Stimulated activated CD4-positive, alpha-beta T cell treated with anti-CD3 and anti-CD28 coated beads, Interleukin-1b, Interleukin-23, amount 100 ng/mL, for 24 hours (primary cell): ENCODE measurements around the gene EDN1.

Source experiments
- DNase-seq, 4 experiments: peaks; one replicate each; pipeline ENCODE4 v3.0.0-alpha.2; 2020; ENCODE audit warnings: low read depth in 4 of 4, low spot score in 1 of 4

EDN1 gene

DNA sequence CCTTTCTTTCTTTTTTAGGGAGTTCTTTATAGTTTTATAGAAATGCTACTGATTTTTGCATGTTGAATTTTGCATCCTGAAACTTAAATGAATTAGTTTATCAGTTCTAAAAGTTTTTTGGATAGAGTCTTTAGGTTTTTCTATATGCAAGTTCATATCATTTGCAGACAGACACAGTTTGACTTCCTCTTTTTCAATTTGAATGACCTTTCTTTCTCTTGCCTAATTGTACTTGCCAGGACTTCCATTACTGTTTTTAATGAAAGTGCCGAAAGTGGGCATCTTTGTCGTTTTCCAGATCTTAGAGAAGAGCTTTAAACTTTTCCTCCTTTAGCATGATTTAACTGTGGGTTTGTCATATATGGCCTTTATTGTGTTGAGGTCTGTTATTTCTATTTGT, 21.1 kb upstream of the EDN1 start:
- DNase-seq = no peak

DNA sequence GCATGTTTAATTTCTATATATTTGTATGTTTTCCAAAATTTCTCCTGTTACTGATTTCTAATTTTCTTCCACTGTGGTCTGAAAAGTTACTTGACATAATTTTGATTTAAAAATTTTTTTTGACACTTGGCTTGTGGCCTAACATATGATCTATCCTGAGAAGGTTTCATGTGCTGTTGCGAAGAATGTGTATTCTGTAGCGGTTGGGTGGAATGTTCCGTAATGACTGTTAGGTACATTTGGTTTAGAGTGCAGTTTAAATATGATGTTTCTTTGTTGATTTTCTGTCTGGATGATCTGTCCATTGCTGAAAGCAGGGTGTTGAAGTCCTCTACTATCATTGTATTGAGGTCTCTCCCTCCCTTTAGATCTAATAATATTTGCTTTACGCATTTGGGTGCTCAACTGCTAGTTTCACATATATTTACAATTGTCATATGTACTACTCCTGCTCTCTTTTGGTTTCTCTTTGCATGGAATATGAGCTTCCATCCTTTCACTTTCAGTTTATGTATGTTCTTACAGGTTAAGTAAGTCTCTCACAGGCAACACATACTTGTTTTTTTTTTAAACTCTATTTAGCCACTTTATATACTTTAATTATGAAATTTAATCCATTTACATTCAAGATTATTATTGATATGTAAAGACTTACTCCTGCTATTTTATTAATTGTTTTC, 19.5 kb upstream of the EDN1 start:
- no peak for DNase-seq

DNA sequence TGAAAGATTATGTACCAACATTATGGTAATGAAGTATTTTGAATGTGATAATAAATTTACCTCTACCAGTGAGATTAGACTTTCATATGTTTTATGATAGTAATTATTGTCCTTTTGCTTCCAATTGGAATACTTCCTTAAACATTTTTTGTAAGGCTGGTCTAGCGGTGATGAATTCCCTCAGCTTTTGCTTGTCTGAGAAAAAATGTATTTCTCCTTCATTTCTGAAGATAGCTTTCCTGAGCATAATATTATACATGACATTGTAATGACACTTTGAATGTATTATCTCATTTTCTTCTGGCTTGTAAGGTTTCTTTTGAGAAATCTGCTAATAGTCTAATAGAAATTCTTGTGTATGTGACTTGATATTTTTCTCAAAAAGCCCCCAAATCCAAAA, 18.6 kb upstream of the EDN1 start:
- no peak for DNase-seq

DNA sequence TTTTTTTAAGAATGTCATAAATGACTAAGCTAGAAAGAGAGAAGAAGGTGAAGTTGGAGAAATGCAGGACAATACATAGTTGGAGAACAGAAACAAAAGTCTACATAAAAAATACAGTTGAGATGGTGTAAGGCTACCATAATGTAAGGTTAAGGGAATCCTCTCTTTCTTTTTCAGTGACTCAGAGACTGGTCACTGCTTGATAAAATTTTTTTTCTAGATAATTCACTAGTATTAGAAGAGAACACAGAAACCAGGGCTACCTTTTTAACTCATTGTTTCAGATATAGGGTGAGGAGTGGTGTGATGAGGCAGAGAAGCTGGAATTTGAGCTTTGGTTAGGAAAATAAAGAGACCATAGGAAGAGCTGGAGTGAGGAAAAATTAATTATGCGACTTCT, 18.2 kb upstream of the EDN1 start:
- DNase-seq = no peak

DNA sequence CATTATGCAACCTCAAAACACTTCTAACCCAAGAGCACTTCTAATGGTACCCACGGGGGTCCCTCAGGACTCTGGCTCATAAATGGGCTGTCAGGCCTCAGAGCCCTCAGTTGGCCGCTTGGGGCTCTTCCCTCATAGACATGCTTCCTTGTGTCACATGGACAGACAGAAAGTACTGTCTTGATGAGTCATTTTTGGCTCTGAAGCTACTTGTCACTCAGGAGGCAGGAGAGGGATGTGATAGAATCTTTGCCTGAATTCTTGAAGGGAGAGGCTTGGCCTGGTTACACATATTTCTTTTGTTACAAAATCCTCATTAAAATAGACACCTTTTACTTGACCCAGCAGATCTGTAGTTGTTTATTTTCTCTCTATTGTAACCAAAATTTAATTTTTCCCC, 15.1 kb upstream of the EDN1 start:
- DNase-seq = no peak

DNA sequence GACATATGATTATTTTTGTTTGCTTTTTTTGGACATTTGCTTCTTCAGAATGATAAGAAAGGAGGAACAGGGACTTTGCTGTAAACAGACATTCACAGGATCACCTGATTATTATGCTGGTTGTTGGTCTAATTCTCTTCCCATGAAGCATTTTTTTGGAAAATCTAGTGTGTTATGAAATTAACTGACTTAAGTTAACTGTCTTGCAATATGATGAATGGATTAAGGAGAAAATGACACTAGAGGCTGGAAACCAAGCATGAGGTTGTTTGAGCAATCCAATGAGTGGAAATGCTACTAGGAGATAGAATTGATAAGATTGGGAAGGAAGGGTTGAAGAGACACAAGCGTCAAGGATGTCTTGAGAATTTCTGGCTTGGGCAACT, 13.2 kb upstream of the EDN1 start:
- DNase-seq = no peak

DNA sequence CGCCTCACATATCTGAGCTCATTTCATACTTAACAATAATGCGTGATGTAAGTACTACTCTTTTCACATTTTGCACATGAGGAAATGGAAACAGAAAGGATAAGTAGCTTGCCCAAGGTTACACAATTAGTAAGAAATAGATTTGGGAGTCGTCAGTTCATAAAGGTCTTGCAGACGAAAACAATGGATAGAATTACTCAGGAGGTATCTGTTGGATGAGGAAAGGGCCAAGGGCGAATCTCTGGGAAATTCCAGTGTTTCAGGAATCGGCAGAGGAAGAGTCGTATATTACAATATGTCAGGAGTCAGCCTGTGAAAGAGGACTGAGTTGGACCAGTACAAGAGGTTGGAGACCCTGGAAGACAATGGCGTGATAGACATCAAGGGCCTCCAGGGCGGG, 12.8 kb upstream of the EDN1 start:
- DNase-seq = no peak

DNA sequence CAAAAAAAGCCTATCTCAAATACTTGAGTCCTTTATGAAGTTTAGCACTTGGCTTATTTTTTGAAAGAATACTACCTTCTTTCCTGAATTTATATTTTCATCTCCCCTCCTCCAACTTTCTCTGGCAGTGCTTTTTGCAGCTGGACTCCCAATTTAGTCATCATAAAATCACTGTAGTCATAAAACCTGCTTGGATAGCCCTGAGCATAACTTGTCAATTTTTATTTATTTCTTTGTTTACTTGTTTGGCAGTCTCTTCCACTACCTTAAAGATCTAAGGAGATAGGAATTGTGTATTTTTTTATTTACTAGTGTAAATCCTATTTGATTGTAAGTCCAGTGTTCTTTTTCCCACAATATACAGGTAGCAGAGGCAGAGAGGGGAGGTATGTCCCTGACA, 11.2 kb upstream of the EDN1 start:
- no peak for DNase-seq

DNA sequence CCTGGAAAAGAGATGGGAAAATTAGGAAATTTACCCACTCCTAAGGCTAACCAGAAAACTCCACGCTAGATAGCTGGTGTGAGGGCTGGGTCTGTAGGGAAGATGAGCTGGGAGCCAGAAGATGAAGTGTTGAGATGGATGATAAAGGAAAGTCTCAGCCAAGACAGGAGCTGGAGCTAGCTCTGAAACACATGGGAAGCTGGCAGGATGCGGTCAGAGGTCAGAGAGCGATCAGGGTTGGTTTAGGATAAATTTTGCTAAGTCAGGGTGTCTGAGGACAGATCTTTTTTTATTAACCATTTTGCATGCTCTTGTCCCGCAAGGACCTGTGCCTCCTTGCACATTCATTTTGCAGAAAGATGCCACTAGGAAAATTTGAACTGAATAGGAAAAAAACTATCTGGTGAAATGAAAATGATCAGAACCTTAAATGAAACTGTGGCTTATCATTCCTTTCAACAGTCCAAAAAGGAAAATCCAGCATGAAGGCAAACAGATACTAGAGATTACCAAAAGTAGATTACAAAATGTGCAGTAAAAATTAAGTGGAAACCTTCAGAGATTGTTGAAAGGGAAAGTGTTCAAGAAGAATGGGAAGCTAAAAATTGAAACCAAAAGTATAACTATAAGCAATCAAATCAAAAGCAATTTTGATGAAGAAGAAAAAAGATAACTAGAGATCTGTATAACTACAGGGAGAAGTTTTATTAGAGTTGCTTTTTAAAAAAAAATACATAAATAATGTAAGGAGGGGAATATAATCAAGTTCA, 10.7 kb upstream of the EDN1 start:
- no peak for DNase-seq

DNA sequence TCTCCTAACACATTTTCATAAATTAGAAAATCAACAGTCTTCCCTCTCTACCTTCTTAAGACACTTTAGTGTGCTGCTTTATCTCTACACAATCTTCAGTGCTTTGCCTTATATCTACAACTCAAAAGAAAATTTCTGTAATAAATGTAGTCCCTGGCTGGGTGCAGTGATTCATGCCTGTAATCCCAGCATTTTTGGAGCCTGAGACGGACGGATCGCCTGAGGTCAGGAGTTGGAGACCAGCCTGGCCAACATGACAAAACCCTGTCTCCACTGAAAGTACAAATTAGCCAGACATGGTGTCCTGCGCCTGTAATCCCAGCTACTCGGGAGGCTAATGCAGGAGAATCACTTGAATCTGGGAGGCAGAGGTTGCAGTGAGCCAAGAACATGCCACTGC, 9.7 kb upstream of the EDN1 start:
- DNase-seq = no peak

DNA sequence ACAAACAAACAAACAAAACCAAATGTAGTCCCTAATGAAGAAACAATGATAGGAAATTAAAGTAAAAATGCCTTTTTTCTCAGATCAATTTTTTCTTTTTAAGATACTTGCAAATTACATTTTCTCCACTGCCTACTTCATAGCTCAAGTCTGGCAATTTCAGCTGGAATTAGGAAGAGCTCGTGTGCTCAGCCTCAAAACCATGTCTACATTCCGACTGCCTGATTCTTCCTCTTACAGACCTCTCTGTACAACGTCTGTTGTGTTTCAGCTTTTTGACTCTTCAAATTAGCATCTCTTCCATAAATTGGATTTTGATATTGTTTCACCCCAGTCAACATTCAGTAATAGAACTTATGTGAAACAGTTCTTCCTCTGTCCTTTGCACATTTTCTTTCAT, 9.3 kb upstream of the EDN1 start:
- DNase-seq = no peak

DNA sequence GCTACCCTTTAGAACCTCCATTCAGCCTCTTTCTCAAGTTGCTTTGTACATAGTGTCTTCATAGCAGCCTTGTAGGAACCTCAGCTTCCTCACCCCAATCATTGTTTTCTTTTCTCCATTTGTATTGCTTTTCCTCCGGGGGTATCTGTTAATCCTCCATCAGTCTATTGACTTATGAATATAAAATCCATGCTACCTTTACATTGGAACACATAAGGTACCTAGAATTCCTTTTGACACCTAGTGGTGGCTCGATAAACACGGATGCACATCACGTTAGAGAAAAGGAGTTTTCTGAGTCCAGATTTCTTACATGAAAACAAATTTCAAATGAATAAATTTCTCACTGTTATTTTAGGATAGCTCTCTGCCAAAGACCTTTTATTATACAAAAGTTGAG, 6.3 kb upstream of the EDN1 start:
- no peak for DNase-seq

DNA sequence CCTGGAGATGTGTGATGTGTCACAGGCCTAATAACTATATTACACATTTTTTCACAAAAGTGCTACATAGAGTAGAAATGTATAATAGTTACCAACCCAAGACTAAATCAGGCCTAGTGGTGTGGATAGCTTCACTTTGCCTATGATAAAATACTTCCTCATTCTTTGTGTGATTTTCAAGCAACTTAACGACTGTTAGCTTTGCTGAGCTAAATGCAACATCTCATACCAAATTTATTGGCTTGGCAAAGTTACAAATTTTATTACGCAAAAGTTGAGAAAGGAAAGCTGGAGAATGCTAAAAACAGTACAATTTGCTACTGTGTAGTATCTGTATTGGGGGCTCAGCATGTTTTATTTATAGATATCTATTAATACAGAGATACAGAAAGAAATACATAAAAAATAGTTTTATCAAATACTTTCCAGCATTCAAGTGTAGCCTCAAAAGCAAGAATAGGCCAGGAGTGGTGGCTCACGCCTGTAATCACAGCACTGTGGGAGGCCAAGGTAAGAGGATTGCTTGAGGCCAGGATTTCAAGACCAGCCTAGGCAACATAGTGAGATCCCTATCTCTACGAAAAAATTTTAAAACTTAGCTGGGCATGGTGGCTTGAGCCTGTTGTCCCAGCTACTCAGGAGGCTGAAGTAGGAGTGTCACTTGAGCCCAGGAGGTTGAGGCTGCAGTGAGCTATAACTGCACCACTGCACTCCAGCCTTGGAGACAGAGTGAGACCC, 3.6 kb upstream of the EDN1 start:
- DNase-seq = no peak

DNA sequence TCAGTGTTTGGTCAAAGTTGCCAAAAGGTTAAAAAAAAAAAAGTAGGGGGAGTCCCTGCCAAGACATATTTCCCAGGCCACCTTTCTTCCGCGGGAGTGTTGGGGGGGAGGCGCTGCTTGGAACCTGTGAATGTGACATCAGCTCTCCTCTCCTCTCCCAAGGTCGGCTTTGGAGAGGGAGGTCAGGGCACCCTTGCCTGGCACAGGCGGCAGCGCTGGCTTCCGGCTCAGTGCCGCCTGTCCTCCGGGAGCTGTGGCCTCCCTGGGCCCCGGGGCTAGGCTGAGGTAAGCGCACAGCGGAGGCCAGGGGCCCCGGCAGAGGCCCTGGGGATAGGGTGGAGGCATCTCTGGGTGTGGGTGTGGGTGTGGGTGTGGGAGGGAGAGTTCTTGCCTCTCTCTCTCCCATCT, 1.9 kb upstream of the EDN1 start:
- DNase-seq = no peak

DNA sequence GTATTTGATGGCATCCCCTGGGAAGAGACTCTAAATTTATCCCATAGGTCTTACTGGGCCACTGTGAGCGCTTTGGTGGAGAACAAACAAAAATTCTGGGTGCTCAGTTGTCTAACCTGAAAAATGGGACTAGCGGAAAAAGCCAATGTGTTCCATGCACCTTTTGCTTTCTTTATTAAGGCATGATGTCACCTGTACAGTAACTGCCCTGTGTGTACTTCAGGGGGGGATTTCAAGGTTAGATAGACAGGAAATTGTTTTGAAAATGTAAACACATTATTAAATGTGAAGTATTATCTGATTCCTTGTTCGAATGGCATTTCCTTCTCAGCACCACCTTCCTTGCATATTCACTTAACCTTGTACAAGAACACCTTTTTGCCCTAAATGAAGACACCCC, 1.2 kb upstream of the EDN1 start:
- DNase-seq = no peak

DNA sequence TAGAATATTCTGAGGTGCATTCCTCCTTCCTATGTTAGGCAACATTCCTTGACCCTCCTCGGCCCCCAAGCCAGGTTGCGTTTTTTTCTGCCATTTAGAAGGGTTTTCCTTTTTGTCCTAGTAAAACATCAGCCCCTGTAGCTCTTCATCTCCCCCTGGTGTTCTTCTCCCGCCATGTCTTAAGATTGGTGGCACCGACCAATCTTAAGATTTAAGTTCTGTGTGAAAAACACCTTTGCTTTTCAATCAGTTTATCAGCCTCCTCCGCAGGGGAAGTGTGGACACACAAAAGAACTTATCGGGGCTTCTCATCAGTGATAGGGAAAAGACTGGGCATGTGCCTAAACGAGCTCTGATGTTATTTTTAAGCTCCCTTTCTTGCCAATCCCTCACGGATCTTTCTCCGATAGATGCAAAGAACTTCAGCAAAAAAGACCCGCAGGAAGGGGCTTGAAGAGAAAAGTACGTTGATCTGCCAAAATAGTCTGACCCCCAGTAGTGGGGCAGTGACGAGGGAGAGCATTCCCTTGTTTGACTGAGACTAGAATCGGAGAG, 719 bp upstream of the EDN1 start:
- DNase-seq = peak; percentile 17 to 50 (median 25)

DNA sequence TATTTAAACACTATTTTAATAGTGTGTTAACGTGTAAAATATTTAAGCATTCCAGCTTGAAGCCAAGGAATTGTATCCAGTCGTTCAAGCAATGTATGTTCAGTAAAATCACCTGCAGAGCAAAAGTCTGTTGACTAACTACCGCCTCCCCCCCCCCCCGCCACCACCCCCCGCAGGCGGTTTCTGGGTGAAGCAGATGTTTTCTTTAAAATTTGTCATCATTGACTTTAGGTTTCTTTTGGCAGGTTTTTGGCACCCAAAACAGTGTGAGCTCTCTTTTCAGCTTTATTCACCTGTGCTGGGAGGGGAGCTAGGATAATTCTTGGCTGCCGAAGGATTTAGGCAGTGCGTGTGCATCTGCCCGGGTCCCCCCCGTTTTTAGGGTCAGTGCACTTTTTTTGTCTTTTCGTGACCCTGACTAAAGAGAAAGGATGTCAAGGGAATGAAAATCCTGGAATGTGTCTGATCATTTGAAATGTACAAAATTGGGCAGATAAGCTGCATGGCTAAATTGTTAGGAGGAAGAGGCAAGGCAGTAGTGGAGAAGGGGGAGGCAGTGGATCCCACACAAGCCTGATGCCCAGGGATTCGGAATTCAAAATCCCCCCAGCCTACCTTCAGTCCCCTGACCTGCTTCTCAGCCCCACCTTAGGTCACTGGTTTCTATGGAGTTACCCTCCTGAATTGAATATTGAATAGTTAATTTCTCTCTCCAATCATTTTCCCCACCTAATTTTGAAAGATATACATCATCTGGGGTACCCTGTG, 1.1 kb downstream of the EDN1 start:
- DNase-seq = no peak

DNA sequence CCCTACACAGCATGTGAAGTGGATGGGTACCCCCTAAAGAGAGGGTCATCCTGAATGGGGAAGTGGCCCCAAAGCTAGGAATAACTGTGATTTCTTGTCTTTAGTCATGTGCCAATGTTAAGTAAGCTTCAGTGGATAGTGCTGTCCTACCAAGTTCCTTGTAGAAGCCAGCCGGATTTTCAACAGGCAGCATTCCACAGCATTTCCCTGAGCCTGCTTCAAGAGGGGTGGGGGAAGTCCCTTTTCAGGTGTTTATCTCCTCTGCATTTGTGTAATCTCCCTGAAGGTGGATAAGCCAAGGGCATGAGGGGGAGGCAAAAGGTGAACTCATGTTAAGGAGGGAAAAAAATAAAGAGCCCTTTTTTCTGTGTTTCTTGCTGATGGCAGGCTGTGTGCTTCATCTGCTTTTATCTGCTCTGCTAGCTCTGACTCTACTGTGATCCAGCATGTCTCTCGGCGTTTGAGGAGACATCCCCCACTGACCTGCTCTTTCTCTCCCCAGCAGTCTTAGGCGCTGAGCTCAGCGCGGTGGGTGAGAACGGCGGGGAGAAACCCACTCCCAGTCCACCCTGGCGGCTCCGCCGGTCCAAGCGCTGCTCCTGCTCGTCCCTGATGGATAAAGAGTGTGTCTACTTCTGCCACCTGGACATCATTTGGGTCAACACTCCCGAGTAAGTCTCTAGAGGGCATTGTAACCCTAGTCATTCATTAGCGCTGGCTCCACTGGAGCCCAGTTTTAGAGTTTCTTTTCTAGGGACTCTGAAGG, 1.9 kb downstream of the EDN1 start:
- no peak for DNase-seq

DNA sequence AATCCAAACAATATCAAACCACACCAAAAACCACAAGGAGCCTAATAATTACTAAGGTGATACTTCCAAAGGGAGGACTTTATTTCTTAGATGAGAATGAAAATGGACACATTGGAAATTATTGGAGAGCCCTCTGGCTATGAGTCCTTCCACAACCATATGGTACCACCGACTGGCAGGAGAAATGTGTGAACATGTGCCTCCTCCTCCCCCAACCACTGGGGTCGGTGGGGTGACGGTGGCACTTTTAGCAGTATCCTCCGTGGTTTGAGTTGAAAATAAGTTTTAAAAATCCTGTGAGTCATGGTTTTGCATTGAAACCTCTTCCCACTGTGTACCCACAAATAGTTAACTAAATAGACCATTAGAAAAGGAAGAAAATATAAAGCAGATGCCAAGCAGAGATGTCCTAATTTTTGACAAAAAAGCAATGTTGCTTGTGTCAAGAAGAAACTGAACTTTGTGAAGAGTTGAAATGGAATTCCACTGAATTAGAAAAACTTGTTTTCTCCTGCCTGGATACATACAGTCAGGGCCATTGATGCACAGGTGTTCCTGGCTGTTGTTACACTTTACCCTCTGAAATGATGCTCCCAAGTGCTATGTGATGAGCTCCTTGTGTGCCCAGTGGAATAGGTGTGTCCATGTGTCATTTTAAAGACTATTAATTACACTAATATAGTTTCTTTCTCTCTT, 3.2 kb downstream of the EDN1 start:
- DNase-seq = no peak
